Gastrocnemius medialis (tissue), 4 donors: ENCODE data around the gene ZNF423.

Experiments
- POLR2A ChIP-seq, 2 donors: fragments of 450-650 bp; IDR thresholded peaks; one replicate each; pipeline ENCODE4 v1.6.1; 2017; ENCODE audit warnings: antibody characterized with exemption in 2 of 2, mild to moderate bottlenecking in 2 of 2, moderate library complexity in 2 of 2
- TF ChIP-seq, protein P1 (sequence below), 5 experiments: fragments of 450-650 bp in 3 of 5; fragments of 200-600 bp in 2 of 5; sonication (generic) in 2 of 5; IDR thresholded peaks in 4 of 5; conservative IDR thresholded peaks in 1 of 5; 1 replicate in 4 of 5; 2 replicates in 1 of 5; pipeline ENCODE4 v1.5.1; 2016 to 2019; ENCODE audit warnings: antibody characterized with exemption in 5 of 5, mild to moderate bottlenecking in 3 of 5, moderate library complexity in 3 of 5

DNA sequence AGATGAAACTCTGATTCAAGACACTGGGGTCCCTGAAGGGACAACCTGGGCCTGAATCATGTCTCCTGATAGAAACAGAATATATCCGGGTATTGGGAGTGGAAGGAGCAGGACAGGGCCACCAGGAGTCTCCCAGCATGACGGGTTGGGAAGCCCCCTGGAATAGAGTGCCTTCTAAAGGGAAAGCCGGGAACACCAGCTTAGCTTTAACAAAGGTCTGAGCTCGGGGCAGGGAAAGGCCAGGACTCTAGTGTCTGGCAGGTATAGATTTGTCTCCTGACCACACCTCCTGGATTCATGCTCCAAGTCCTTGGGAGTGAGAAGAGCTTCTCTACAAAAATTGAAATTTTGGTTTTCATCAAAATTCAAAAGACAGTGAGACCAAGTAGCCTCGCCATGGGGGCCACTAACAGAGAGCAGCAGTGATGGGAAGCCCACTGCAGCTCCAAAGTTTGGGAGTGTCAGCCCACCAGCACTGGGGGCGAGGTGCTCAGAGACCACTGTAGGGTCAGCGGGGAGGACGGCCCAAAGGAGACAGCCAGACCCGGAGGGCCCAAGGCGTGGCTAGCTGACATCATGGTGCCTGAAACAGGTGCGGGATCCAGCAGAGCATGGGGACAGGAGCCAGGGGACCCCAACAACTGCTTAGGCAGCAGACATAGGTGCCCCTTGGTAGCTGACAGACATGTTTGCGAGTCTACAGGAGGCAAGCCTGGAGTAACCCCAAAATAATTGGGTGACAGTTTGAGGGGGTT is 401.3 kb downstream of the ZNF423 start:
- TF ChIP-seq, protein P1, sequence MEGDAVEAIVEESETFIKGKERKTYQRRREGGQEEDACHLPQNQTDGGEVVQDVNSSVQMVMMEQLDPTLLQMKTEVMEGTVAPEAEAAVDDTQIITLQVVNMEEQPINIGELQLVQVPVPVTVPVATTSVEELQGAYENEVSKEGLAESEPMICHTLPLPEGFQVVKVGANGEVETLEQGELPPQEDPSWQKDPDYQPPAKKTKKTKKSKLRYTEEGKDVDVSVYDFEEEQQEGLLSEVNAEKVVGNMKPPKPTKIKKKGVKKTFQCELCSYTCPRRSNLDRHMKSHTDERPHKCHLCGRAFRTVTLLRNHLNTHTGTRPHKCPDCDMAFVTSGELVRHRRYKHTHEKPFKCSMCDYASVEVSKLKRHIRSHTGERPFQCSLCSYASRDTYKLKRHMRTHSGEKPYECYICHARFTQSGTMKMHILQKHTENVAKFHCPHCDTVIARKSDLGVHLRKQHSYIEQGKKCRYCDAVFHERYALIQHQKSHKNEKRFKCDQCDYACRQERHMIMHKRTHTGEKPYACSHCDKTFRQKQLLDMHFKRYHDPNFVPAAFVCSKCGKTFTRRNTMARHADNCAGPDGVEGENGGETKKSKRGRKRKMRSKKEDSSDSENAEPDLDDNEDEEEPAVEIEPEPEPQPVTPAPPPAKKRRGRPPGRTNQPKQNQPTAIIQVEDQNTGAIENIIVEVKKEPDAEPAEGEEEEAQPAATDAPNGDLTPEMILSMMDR (IDR thresholded peaks at IDR 0.05 in 4 of 5, conservative IDR thresholded peaks at IDR 0.05 in 1 of 5), result no peak
- TF ChIP-seq POLR2A (IDR thresholded peaks at IDR 0.05), result no peak
